ENCODE data around the gene TRMT2A.

Gene TRMT2A

DNA sequence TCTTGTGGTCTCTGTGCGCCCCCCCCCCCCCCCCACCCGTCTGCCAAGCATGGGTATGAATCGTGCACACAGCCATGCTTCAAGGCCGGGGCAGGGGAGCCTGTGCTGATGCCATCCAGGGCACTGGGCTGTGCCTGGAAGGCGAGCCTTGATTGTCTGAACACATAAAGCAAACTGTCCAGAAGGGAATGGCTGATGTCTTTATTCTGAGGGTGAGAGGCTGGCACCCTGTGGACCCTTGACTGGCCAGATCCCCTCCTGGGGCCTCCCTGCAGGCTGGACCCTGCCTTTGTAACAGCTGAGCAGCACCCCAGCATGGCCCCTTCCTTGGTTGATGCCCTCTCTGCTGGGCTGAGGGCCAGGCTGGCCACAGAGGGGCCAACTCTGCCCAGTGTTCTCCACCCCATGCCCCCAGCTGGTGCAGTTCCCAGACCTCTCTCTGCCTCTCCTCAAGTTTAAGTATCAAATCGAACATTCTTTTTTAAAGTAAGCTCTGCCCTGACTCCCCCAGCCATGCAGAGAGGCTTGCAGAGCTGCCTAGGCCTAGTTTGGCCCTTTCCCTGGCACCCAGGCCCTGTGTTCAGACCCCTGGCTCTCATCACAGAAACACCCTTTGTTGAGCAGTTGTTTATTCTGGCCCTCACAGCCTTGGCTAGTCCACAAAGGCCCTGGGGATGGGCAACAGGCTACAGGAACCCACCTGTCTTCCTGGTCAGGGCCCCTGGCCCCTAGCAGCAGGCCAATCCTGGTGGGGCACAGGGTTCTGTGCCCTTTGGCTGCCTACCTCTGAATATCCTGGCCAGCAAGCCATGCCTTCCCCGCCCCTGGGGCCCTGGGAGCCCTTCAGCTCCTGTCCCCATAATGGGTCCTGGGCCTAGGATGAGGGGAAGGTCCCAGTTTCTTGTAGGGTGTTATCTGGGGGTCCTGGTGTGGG, 5.1 kb downstream of the TRMT2A start:
- Histone ChIP-seq H3K4me1 (ENCODE audit: insufficient read depth, low read length) (peaks cover 13% of the 10 kb centered on the region), H3K36me3 (ENCODE audit: insufficient read depth, low read length) (peaks cover 74% of the 10 kb centered on the region), H3K27ac (ENCODE audit: low read depth, low read length) (no peak overlapping the region)

DNA sequence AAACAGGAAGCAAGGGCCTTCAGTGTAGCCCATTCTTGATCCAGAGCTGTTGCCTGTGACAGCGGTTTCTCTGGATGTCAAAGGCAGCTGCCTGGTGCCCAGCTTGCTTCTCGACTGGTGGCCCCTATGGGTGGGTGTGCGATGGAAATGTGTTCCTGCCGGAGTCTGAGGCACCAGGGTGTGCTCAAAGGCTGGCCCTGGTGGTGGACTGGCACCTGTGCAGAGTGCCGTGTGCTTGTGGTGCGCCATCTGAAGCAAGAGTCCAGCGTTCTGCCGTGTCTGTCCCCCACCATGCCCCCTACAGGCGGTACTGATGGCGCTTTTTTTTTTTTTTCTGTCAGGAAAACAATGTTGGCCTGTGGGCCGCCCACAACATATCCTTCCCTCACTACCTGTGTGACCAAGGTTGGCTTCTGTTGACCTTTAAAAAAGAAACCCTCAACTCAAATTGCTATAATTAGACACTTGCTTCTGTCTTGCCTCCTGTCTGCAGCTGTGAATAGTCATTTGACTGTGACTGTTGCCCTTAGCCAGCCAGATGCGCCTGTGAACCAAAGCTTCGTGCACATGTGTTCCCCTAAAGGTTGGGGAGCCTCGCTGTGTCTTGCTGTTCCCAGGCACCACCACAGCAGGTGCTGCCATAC, 5.9 kb downstream of the TRMT2A start:
- H3K27ac ChIP-seq (ENCODE audit: low read depth, low read length), result no peak overlapping the region
- peaks cover 9% of the 10 kb centered on the region for H3K4me1 ChIP-seq (ENCODE audit: insufficient read depth, low read length)
- no peak overlapping the region for H3K9ac ChIP-seq (ENCODE audit: low read length)
- H3K4me3 ChIP-seq (ENCODE audit: low read depth in 1 of 2, low read length in 2 of 2), result no peak overlapping the region
- no peaks in the 10 kb centered on the region for H3K9me3 ChIP-seq (ENCODE audit: low read length)
- H3K36me3 ChIP-seq (ENCODE audit: insufficient read depth, low read length), result peaks cover 82% of the 10 kb centered on the region
- H3K27me3 ChIP-seq (ENCODE audit: control insufficient read depth in 1 of 2, insufficient read depth in 2 of 2, low read length in 2 of 2), result no peaks in the 10 kb centered on the region

More for the DNA sequence above, 5.1 kb downstream of the TRMT2A start:
- Histone ChIP-seq H3K9me3 (ENCODE audit: low read length) (no peaks in the 10 kb centered on the region), H3K4me3 (ENCODE audit: low read depth in 1 of 2, low read length in 2 of 2) (no peak overlapping the region), H3K27me3 (ENCODE audit: control insufficient read depth in 1 of 2, insufficient read depth in 2 of 2, low read length in 2 of 2) (no peaks in the 10 kb centered on the region), H3K9ac (ENCODE audit: low read length) (no peak overlapping the region)

DNA sequence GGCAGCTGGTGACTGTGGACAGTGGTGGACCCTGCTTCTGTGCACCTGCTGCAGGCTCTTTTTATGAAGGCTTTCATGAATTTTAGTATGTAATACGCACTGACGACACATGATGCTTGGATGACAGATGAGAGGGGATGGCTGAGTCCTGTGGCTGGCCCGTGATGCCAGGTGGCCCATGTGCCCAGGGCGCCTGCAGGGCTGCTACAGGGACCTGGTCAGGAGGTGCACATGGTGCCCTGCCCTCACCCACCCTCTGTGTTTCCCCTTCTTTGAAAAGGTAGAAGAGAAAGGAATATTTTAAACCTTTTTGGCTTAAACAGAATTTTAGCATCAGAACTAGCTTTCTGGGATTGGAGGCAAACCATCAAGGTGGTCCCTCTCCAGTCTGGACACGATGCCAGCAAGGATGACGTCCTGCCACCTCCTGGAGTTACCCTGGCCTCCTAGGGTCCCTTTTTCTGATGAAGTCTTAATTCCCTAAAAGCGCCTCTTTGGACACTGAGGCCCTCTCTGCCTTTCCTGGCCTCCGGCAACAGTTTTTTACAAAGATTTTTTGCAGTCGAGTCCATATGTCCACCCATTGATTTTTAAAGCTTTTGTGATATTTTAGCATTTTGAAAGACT, 6.6 kb downstream of the TRMT2A start:
- Histone ChIP-seq H3K27ac (ENCODE audit: low read depth, low read length) (no peak overlapping the region), H3K9me3 (ENCODE audit: low read length) (no peaks in the 10 kb centered on the region), H3K4me3 (ENCODE audit: low read depth in 1 of 2, low read length in 2 of 2) (no peak overlapping the region), H3K9ac (ENCODE audit: low read length) (no peak overlapping the region), H3K36me3 (ENCODE audit: insufficient read depth, low read length) (peaks cover 82% of the 10 kb centered on the region), H3K4me1 (ENCODE audit: insufficient read depth, low read length) (peaks cover 2% of the 10 kb centered on the region), H3K27me3 (ENCODE audit: control insufficient read depth in 1 of 2, insufficient read depth in 2 of 2, low read length in 2 of 2) (no peaks in the 10 kb centered on the region)

DNA sequence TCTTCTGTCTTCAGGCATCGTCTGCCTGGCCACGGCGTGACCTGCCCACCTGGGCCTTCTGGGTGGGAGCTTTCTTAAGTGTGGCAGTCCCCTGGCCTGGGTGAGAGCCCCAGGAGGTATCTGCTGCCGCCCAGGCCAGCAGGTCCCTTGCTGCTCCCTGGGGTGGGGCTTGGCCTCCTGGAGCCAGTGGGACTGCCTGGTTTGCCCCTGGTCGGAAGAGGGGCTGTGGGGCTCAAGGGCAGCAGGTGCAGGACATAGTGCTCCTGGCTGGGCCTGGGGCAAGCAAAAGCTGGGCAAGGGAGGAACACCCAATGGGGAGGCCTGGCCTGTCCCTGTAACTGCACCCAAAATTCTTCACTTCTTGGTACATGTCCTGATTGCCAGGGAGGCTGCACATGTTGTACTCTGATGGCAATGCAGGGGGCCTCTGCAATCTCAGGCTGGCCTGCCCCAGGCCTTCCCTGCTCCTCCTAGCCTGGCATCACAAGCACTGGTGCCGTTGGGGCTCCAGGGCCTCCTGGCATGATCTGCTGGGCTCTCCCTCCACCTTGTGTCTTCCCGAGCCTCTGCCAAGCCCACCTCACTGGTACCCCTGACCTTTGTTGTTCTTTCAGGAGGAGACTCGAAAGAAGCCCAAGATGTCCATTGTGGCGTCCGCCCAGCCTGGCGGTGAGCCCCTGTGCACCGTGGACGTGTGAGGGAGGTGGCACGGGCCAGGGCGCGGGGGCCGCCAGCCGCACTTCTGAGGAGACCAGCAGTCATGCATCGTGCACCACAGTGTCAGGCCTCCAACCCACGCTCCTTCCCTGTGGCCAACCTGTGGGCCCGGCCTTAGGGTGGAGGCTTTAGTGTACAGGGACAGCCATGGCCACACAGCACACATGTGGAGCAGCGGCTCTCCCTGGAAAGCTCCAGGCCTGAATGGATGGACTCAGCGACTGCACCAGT, 7.3 kb downstream of the TRMT2A start:
- Histone ChIP-seq H3K36me3 (ENCODE audit: insufficient read depth, low read length) (peaks cover 83% of the 10 kb centered on the region), H3K4me3 (ENCODE audit: low read depth in 1 of 2, low read length in 2 of 2) (no peak overlapping the region), H3K27me3 (ENCODE audit: control insufficient read depth in 1 of 2, insufficient read depth in 2 of 2, low read length in 2 of 2) (no peaks in the 10 kb centered on the region), H3K9me3 (ENCODE audit: low read length) (no peaks in the 10 kb centered on the region), H3K4me1 (ENCODE audit: insufficient read depth, low read length) (no peaks in the 10 kb centered on the region), H3K27ac (ENCODE audit: low read depth, low read length) (no peak overlapping the region), H3K9ac (ENCODE audit: low read length) (no peak overlapping the region)

DNA sequence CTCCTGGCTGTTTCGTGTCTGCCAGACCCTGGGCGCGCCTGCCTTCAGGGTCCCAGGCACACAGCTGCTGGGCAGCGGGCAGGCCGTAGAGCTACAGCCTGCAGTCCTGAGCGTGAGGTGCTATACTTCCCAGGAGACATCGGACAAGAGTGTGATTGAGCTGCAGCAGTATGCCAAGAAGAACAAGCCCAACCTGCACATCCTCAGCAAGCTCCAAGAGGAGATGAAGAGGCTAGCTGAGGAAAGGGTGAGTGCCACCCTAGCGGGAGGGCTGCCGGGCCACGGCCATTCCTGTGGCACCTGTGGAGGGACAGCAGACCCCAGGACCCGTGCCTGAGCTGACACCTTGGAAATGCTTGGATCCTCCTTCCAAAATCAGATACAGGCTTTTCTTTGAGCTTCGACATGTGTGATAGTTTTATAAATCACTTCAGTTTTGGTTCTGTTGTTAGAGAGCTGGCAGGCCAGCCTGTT, 8.2 kb downstream of the TRMT2A start:
- no peaks in the 10 kb centered on the region for H3K9me3 ChIP-seq (ENCODE audit: low read length)
- no peak overlapping the region for H3K4me3 ChIP-seq (ENCODE audit: low read depth in 1 of 2, low read length in 2 of 2)
- H3K9ac ChIP-seq (ENCODE audit: low read length), result no peak overlapping the region
- no peaks in the 10 kb centered on the region for H3K27me3 ChIP-seq (ENCODE audit: control insufficient read depth in 1 of 2, insufficient read depth in 2 of 2, low read length in 2 of 2)
- no peaks in the 10 kb centered on the region for H3K4me1 ChIP-seq (ENCODE audit: insufficient read depth, low read length)
- no peak overlapping the region for H3K27ac ChIP-seq (ENCODE audit: low read depth, low read length)
- peaks cover 79% of the 10 kb centered on the region for H3K36me3 ChIP-seq (ENCODE audit: insufficient read depth, low read length)

DNA sequence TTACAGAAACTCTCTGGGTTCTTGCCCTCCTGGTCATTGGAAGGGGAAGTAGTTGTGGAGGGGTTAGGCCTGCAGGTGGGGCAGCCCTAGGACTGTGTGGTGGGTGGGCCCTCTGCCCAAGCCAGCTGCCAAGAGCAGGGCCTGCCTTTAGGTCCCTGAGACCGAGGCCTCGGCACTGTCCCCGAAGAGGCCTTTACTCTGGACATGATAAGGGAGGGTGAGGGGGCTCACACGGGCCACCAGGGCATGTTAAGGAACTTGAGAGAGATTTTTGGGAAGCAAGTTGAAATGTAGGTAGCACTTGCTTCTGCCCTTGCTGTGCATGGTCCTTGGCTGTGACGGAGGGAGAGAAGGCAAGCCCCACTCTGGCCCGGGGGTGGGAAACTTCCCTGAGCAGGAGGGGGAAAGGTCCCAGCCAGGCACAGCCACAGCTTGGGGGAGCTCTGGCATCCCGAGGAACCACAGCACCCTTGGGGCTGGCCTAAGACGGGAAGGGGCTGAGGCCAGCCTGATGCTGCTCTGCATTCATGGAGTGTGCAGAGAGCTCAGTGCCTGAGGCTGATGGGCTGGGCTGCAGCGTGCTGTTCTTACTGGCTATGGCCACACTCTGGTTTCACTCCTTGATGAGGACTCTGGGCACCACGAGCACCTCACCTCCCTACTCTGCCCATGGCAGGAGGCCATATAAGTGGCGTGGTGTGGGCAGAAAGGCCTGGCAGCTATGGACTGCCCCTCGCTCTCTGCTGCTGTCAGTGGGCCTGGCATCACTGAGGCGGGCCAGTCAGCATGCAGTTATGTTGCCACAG, 8.9 kb downstream of the TRMT2A start:
- no peaks in the 10 kb centered on the region for H3K27me3 ChIP-seq (ENCODE audit: control insufficient read depth in 1 of 2, insufficient read depth in 2 of 2, low read length in 2 of 2)
- H3K4me1 ChIP-seq (ENCODE audit: insufficient read depth, low read length), result no peaks in the 10 kb centered on the region
- no peaks in the 10 kb centered on the region for H3K9me3 ChIP-seq (ENCODE audit: low read length)
- H3K4me3 ChIP-seq (ENCODE audit: low read depth in 1 of 2, low read length in 2 of 2), result no peak overlapping the region
- H3K9ac ChIP-seq (ENCODE audit: low read length), result no peak overlapping the region
- peaks cover 73% of the 10 kb centered on the region for H3K36me3 ChIP-seq (ENCODE audit: insufficient read depth, low read length)
- H3K27ac ChIP-seq (ENCODE audit: low read depth, low read length), result no peak overlapping the region

DNA sequence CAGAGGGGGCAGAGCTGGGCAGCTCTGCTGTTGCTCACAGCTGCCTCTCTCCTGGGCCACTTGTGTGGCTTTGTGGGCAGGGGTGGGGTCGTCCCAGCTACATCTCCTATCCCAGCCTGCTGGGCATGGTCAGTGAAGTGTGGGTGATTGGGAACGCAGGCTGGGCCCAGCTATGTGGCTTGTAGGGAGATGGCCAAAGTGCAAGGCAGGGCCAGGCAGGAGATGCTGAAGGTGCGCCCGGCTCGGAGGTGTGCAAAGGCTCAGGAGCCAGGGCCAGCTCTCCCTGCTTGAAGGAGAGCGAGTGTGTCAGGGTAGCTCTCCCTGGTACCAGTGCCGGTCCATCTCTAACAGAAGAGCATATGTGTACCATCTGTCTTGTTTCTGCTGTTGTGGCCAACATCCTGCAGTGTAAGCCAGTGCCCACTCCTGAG, 9.5 kb downstream of the TRMT2A start:
- Histone ChIP-seq H3K9me3 (ENCODE audit: low read length) (no peaks in the 10 kb centered on the region), H3K4me1 (ENCODE audit: insufficient read depth, low read length) (no peaks in the 10 kb centered on the region), H3K27ac (ENCODE audit: low read depth, low read length) (no peak overlapping the region), H3K27me3 (ENCODE audit: control insufficient read depth in 1 of 2, insufficient read depth in 2 of 2, low read length in 2 of 2) (no peaks in the 10 kb centered on the region), H3K36me3 (ENCODE audit: insufficient read depth, low read length) (peaks cover 70% of the 10 kb centered on the region), H3K9ac (ENCODE audit: low read length) (no peak overlapping the region), H3K4me3 (ENCODE audit: low read depth in 1 of 2, low read length in 2 of 2) (no peak overlapping the region)

DNA sequence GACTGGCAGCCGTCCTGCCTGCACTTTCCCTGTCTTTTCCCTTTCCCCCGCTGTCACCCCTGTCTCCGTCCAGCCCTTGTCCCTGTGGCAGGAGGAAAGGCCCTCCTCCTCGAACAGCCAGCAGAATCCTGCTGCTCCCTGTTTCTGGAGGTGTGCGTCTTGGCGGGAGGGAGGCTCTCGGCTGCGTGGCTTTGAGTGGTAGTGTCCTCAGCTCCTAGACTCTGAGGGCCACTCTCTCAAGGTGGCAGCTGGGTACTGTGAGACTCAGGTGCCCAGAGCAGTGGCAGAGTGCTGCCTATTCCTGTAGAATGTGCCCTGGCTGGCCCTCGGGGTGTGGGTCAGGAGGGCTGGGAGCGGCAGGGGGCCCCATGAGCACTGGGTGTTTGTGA, 10.2 kb downstream of the TRMT2A start:
- Histone ChIP-seq H3K27ac (ENCODE audit: low read depth, low read length) (no peak overlapping the region), H3K27me3 (ENCODE audit: control insufficient read depth in 1 of 2, insufficient read depth in 2 of 2, low read length in 2 of 2) (no peaks in the 10 kb centered on the region), H3K4me1 (ENCODE audit: insufficient read depth, low read length) (no peaks in the 10 kb centered on the region), H3K36me3 (ENCODE audit: insufficient read depth, low read length) (peaks cover 67% of the 10 kb centered on the region), H3K9me3 (ENCODE audit: low read length) (no peaks in the 10 kb centered on the region), H3K4me3 (ENCODE audit: low read depth in 1 of 2, low read length in 2 of 2) (no peak overlapping the region), H3K9ac (ENCODE audit: low read length) (no peak overlapping the region)

DNA sequence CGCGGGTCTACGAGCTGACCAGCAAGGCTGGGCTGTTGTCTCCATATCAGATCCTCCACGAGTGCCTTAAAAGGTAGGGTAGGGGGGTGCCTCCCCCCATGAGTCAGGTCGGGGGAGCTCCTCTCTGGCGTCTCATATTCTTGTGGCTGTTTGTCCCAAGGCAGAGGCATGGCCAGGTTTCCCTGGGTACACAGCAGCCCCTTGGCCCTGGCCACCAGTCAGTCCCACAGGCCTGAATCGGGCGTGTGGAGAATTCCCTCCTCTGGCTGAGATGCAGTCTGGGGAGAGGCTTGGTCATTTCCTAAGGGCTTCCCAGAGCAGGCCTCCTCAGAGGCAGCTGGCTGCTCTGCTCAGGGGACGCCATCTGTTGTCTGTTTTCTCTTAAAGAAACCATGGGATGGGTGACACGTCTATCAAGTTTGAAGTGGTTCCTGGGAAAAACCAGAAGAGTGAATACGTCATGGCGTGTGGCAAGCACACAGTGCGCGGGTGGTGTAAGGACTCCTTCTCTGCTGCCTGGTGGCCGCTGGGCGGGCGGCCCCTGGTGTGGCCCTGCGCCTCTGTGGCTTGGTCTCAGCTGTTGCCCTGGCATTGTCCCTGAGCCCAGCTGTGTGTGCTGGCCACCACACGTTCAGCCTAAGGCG, 10.7 kb downstream of the TRMT2A start:
- Histone ChIP-seq H3K4me1 (ENCODE audit: insufficient read depth, low read length) (no peaks in the 10 kb centered on the region), H3K4me3 (ENCODE audit: low read depth in 1 of 2, low read length in 2 of 2) (no peak overlapping the region), H3K9ac (ENCODE audit: low read length) (no peak overlapping the region), H3K9me3 (ENCODE audit: low read length) (no peaks in the 10 kb centered on the region), H3K27ac (ENCODE audit: low read depth, low read length) (no peak overlapping the region), H3K36me3 (ENCODE audit: insufficient read depth, low read length) (peaks cover 65% of the 10 kb centered on the region), H3K27me3 (ENCODE audit: control insufficient read depth in 1 of 2, insufficient read depth in 2 of 2, low read length in 2 of 2) (no peaks in the 10 kb centered on the region)
